ENCODE data around the gene NDE1. TPM values are rescaled to one million over a fixed set of nuclear protein-coding genes. Genes with fewer than 3 reads are reported as not detected.

NDE1 gene
- total RNA-seq, 1 experiment from 2014 or later: 162 TPM

GRCh38 chr16:15642557-15643047 lies 7.4 kb upstream of the NDE1 start:
- H3K36me3 Mint-ChIP-seq (ENCODE audit: insufficient read depth, unreplicated experiment): peaks cover 23% of the 10 kb centered on the region
- intact Hi-C loops (cut with micrococcal nuclease): loop anchor here (1.0 kb wide), 2 partner anchors 40 to 62 kb away; no protein-coding TSS in a partner anchor
- H3K4me1 Mint-ChIP-seq (ENCODE audit: insufficient read depth, unreplicated experiment): peaks cover 20% of the 10 kb centered on the region
- no peaks in the 10 kb centered on the region for H3K9me3 Mint-ChIP-seq (ENCODE audit: unreplicated experiment)
- no peaks in the 10 kb centered on the region for H3K27me3 Mint-ChIP-seq (ENCODE audit: insufficient read depth, unreplicated experiment)
- POLR2A ChIA-PET: interaction anchor here (0.6 to 8.0 kb wide), 28 partner anchors 8 to 1466 kb away, joined by 3 to 173 read pairs (median 6); partner anchors contain the start of genes CEP20 and NDE1
- peak overlapping the region; percentile 97 for H3K27ac Mint-ChIP-seq (ENCODE audit: low read depth, unreplicated experiment)
- H3K4me3 Mint-ChIP-seq (ENCODE audit: unreplicated experiment): peak overlapping the region; percentile 78
- TF ChIP-seq, protein P1, sequence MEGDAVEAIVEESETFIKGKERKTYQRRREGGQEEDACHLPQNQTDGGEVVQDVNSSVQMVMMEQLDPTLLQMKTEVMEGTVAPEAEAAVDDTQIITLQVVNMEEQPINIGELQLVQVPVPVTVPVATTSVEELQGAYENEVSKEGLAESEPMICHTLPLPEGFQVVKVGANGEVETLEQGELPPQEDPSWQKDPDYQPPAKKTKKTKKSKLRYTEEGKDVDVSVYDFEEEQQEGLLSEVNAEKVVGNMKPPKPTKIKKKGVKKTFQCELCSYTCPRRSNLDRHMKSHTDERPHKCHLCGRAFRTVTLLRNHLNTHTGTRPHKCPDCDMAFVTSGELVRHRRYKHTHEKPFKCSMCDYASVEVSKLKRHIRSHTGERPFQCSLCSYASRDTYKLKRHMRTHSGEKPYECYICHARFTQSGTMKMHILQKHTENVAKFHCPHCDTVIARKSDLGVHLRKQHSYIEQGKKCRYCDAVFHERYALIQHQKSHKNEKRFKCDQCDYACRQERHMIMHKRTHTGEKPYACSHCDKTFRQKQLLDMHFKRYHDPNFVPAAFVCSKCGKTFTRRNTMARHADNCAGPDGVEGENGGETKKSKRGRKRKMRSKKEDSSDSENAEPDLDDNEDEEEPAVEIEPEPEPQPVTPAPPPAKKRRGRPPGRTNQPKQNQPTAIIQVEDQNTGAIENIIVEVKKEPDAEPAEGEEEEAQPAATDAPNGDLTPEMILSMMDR (IDR thresholded peaks at IDR 0.05; ENCODE audit: unreplicated experiment): peak; percentile 36
- no TSS peak for BruUV-seq (replicated peaks)
- CTCF ChIA-PET: interaction anchor here (0.5 to 2.5 kb wide), 15 partner anchors 9 to 570 kb away, joined by 3 to 17 read pairs (median 4); no protein-coding TSS in a partner anchor
- DNase-seq (ENCODE audit: unreplicated experiment): peak; percentile 67

GRCh38 chr16:15643048-15643945 lies 6.7 kb upstream of the NDE1 start, which contains the start of gene MARF1:
MARF1 (minus strand) TSS chr16:15643154; CDS start chr16:15639233, 3,921 bp downstream.
- peaks cover 20% of the 10 kb centered on the region for H3K4me1 Mint-ChIP-seq (ENCODE audit: insufficient read depth, unreplicated experiment)
- peaks cover 16% of the 10 kb centered on the region for H3K36me3 Mint-ChIP-seq (ENCODE audit: insufficient read depth, unreplicated experiment)
- H3K27ac Mint-ChIP-seq (ENCODE audit: low read depth, unreplicated experiment): peak within 1 kb of the TSS; percentile 97
- peak within 1 kb of the TSS; percentile 78 for H3K4me3 Mint-ChIP-seq (ENCODE audit: unreplicated experiment)
- no peaks in the 10 kb centered on the region for H3K27me3 Mint-ChIP-seq (ENCODE audit: insufficient read depth, unreplicated experiment)
- intact Hi-C loops (cut with micrococcal nuclease): no loop called here
- TSS peak; percentile 78 for BruUV-seq (replicated peaks)
- peak; percentile 96 for DNase-seq (ENCODE audit: unreplicated experiment)
- CTCF ChIA-PET: interaction anchor here (0.6 to 2.5 kb wide), 13 partner anchors 9 to 663 kb away, joined by 3 to 17 read pairs (median 5); no protein-coding TSS in a partner anchor
- no peaks in the 10 kb centered on the region for H3K9me3 Mint-ChIP-seq (ENCODE audit: unreplicated experiment)
- TF ChIP-seq, protein P1 (IDR thresholded peaks at IDR 0.05; ENCODE audit: unreplicated experiment): peak; percentile 29
- POLR2A ChIA-PET: interaction anchor here (0.6 to 8.0 kb wide), 34 partner anchors 9 to 1489 kb away, joined by 3 to 173 read pairs (median 4); partner anchors contain the start of genes CEP20, NDE1 and RRN3

- Mint-ChIP-seq H3K4me1 (ENCODE audit: insufficient read depth, unreplicated experiment) (peaks cover 20% of the 10 kb centered on the region), H3K36me3 (ENCODE audit: insufficient read depth, unreplicated experiment) (peaks cover 10% of the 10 kb centered on the region), H3K4me3 (ENCODE audit: unreplicated experiment) (peak overlapping the region; percentile 78), H3K27ac (ENCODE audit: low read depth, unreplicated experiment) (peak overlapping the region; percentile 97), H3K9me3 (ENCODE audit: unreplicated experiment) (no peaks in the 10 kb centered on the region), H3K27me3 (ENCODE audit: insufficient read depth, unreplicated experiment) (no peaks in the 10 kb centered on the region)
- ChIA-PET POLR2A (interaction anchor here (0.6 to 8.0 kb wide), 23 partner anchors 8 to 1012 kb away, joined by 3 to 173 read pairs (median 4); partner anchors contain the start of genes NDE1 and RRN3), CTCF (interaction anchor here (0.5 to 2.5 kb wide), 8 partner anchors 10 to 664 kb away, joined by 3 to 17 read pairs (median 4); no protein-coding TSS in a partner anchor)
- TF ChIP-seq, protein P1 (IDR thresholded peaks at IDR 0.05; ENCODE audit: unreplicated experiment): no peak
- TSS peak; percentile 65 for BruUV-seq (replicated peaks)
- no peak for DNase-seq (ENCODE audit: unreplicated experiment)
- intact Hi-C loops (cut with micrococcal nuclease): loop anchor here (1.0 kb wide), 1 partner anchor 28 kb away; no protein-coding TSS in a partner anchor
Measured at GRCh38 chr16:15643946-15644250, 6.1 kb upstream of the NDE1 start.

Measured in MCF 10A (cell line).